GM12891 (cell line): ENCODE results near the gene TAP1.

ENCODE experiments used
- POLR2A ChIP-seq: IDR thresholded peaks from 2 replicates; pipeline ENCODE4 v1.6.1; 2011; ENCODE audit warnings: low read depth, low read length, control low read depth
- TAF1 ChIP-seq: IDR thresholded peaks from 2 replicates; pipeline ENCODE4 v1.6.1; 2011; ENCODE audit warnings: low read depth, low read length, control low read depth

DNA sequence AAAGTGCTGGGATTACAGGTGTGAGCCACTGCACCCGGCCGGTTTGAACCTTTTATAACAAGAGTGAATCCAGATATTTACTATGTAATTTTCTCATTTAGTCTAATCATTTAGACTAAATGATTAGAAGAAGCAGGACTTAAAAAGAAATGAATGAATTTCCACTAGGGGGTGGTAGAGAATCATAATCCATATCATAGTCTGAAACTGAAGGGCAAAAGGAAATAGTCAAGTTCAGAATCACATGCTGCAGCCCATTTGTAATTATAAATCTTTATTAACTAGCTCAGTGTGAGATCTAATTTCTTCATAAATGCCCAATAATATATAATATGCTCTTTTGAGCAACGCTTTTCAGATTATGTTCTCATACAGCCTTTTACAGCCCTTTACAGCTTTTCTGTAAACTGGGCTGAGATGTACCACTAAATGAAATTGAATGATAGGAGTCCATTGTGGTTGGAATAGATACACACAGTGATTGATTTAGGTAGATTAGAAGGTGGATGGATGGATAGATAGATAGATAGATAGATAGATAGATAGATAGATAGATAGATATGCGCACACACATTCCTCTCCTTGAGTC is 32.3 kb upstream of the TAP1 start:
- TF ChIP-seq TAF1: no peak
- TF ChIP-seq POLR2A: no peak
